Mesenchymal stem cell (in vitro differentiated cells and primary cell): ENCODE results near the gene ERVH48-1.

Source experiments
- DNase-seq: peaks from one replicate; pipeline ENCODE4 v3.0.0-alpha.2; 2013
- H2AFZ ChIP-seq: one replicate; pipeline ENCODE4 v1.6.1; 2013; ENCODE audit warnings: low read depth, mild to moderate bottlenecking, control low read depth, inconsistent platforms, low read length, moderate library complexity
- H2AK5ac ChIP-seq: 2 replicates; pipeline ENCODE4 v1.6.1; 2013; ENCODE audit warnings: low read length, moderate library complexity, mild to moderate bottlenecking, inconsistent platforms; ENCODE audit not compliant: severe bottlenecking
- H2BK120ac ChIP-seq: one replicate; pipeline ENCODE4 v1.6.1; 2013; ENCODE audit warnings: low read depth, mild to moderate bottlenecking, inconsistent platforms, low read length, moderate library complexity
- H2BK12ac ChIP-seq, 2 experiments: one replicate each; pipeline ENCODE4 v1.6.1; 2013; ENCODE audit warnings: inconsistent platforms in 2 of 2, low read length in 2 of 2, mild to moderate bottlenecking in 2 of 2, moderate library complexity in 2 of 2, control low read depth in 1 of 2
- H2BK15ac ChIP-seq: one replicate; pipeline ENCODE4 v1.6.1; 2013; ENCODE audit warnings: mild to moderate bottlenecking, low read depth, inconsistent platforms; ENCODE audit not compliant: poor library complexity, severe bottlenecking
- H2BK5ac ChIP-seq: 2 replicates; pipeline ENCODE4 v1.6.1; 2013; ENCODE audit warnings: low read depth, mild to moderate bottlenecking, low read length, control low read depth, inconsistent platforms; ENCODE audit not compliant: poor library complexity, severe bottlenecking
- H3K14ac ChIP-seq, 2 experiments: one replicate each; pipeline ENCODE4 v1.6.1; 2013; ENCODE audit warnings: inconsistent platforms in 2 of 2, low read length in 2 of 2, control low read depth in 1 of 2, mild to moderate bottlenecking in 1 of 2, moderate library complexity in 1 of 2
- H3K18ac ChIP-seq, 2 experiments: one replicate each; pipeline ENCODE4 v1.6.1; 2013; ENCODE audit warnings: inconsistent platforms in 2 of 2, low read length in 2 of 2, control low read depth in 1 of 2, low read depth in 1 of 2, mild to moderate bottlenecking in 1 of 2
- H3K23ac ChIP-seq, 2 experiments: one replicate each; pipeline ENCODE4 v1.6.1; 2013; ENCODE audit warnings: inconsistent platforms in 2 of 2, low read length in 2 of 2, mild to moderate bottlenecking in 2 of 2, moderate library complexity in 2 of 2, control low read depth in 1 of 2
- H3K27ac ChIP-seq: 2 replicates; pipeline ENCODE4 v1.5.1; 2013; ENCODE audit warnings: mild to moderate bottlenecking, moderate library complexity, low read length, control low read depth, inconsistent platforms; ENCODE audit not compliant: poor library complexity, severe bottlenecking
- H3K27me3 ChIP-seq, 2 experiments: 2 replicates each; pipeline versions ENCODE4 v1.6.1 to v1.7.0; 2013; ENCODE audit warnings: low read length in 2 of 2, mild to moderate bottlenecking in 2 of 2, moderate library complexity in 2 of 2, control low read depth in 1 of 2, inconsistent platforms in 1 of 2; ENCODE audit not compliant: control insufficient read depth in 1 of 2, insufficient read depth in 1 of 2
- H3K36me3 ChIP-seq, 2 experiments: 2 replicates each; pipeline versions ENCODE4 v1.6.1 to v1.7.0; 2013; ENCODE audit warnings: low read length in 2 of 2, control low read depth in 1 of 2, inconsistent platforms in 1 of 2, low read depth in 1 of 2, mild to moderate bottlenecking in 1 of 2; ENCODE audit not compliant: insufficient read depth in 2 of 2, control insufficient read depth in 1 of 2
- H3K4ac ChIP-seq, 2 experiments: one replicate each; pipeline ENCODE4 v1.6.1; 2013; ENCODE audit warnings: inconsistent platforms in 2 of 2, low read length in 2 of 2, mild to moderate bottlenecking in 2 of 2, moderate library complexity in 2 of 2, control low read depth in 1 of 2, low read depth in 1 of 2
- H3K4me1 ChIP-seq: 2 replicates; pipeline ENCODE4 v1.6.1; 2013; ENCODE audit warnings: low read depth, low read length, control low read depth; ENCODE audit not compliant: control insufficient read depth, insufficient read depth
- H3K4me2 ChIP-seq: 2 replicates; pipeline ENCODE4 v1.6.1; 2013; ENCODE audit warnings: low read length, mild to moderate bottlenecking, inconsistent platforms; ENCODE audit not compliant: poor library complexity, severe bottlenecking
- H3K4me3 ChIP-seq, 2 experiments: 2 replicates each; pipeline versions ENCODE4 v1.5.1 to v1.7.0; 2013; ENCODE audit warnings: low read length in 2 of 2, mild to moderate bottlenecking in 2 of 2, control low read depth in 1 of 2, low read depth in 1 of 2; ENCODE audit not compliant: insufficient read depth in 1 of 2
- H3K79me1 ChIP-seq: replicated peaks from 2 replicates; pipeline ENCODE4 v1.6.1; 2013; ENCODE audit warnings: mild to moderate bottlenecking, control low read depth, low read length, inconsistent platforms; ENCODE audit not compliant: poor library complexity, severe bottlenecking
- H3K9ac ChIP-seq: 2 replicates; pipeline ENCODE4 v1.7.0; 2013; ENCODE audit warnings: mild to moderate bottlenecking, low read length, moderate library complexity
- H3K9me3 ChIP-seq: 2 replicates; pipeline ENCODE4 v1.7.0; 2013; ENCODE audit warnings: mild to moderate bottlenecking, low read length; ENCODE audit not compliant: control insufficient read depth
- H4K8ac ChIP-seq: one replicate; pipeline ENCODE4 v1.6.1; 2013; ENCODE audit warnings: inconsistent platforms, mild to moderate bottlenecking, low read length, moderate library complexity
- H4K91ac ChIP-seq: one replicate; pipeline ENCODE4 v1.6.1; 2013; ENCODE audit warnings: mild to moderate bottlenecking, low read length, inconsistent platforms
- WGBS: methylation state at CpG from one replicate; pipeline ENCODE4 v1.1.7; 2013; ENCODE audit warnings: mixed read lengths; 5-methylcytosine and 5-hydroxymethylcytosine counted together

Gene ERVH48-1

GRCh38 chr21:42887326-42887725 lies 38.1 kb downstream of the ERVH48-1 start:
- peak; percentile 28 for DNase-seq
- H4K91ac ChIP-seq, result no peak overlapping the region
- no peak overlapping the region for H3K4me3 ChIP-seq
- no peak overlapping the region for H2BK5ac ChIP-seq
- H3K4ac ChIP-seq, result no peak overlapping the region
- no peak overlapping the region for H3K18ac ChIP-seq
- H3K36me3 ChIP-seq, result peaks cover 0 to 6% of the 10 kb centered on the region in 2 experiments
- H2BK15ac ChIP-seq, result no peak overlapping the region
- no peak overlapping the region for H3K27ac ChIP-seq
- H3K23ac ChIP-seq, result no peak overlapping the region
- H2BK12ac ChIP-seq, result no peak overlapping the region
- 83% methylated on average over 4 of the region's 5 CpGs for WGBS
- H3K4me2 ChIP-seq, result no peak overlapping the region
- no peak overlapping the region for H3K9ac ChIP-seq
- H3K4me1 ChIP-seq, result peaks cover 3% of the 10 kb centered on the region
- no peak overlapping the region for H2AK5ac ChIP-seq
- no peaks in the 10 kb centered on the region for H3K79me1 ChIP-seq
- no peaks in the 10 kb centered on the region for H3K9me3 ChIP-seq
- no peak overlapping the region for H4K8ac ChIP-seq
- no peak overlapping the region for H2BK120ac ChIP-seq
- H3K14ac ChIP-seq, result no peak overlapping the region
- H3K27me3 ChIP-seq, result no peaks in the 10 kb centered on the region
- H2AFZ ChIP-seq, result no peak overlapping the region

GRCh38 chr21:42883921-42884320 lies 41.5 kb downstream of the ERVH48-1 start:
- Histone ChIP-seq H2BK5ac (no peak overlapping the region), H3K4me3 (no peak overlapping the region), H3K79me1 (peaks cover 10% of the 10 kb centered on the region), H3K36me3 (peaks cover 0 to 8% of the 10 kb centered on the region in 2 experiments), H2BK15ac (no peak overlapping the region), H3K23ac (no peak overlapping the region), H3K14ac (no peak overlapping the region), H3K4me1 (peaks cover 3% of the 10 kb centered on the region), H4K91ac (no peak overlapping the region), H3K4ac (no peak overlapping the region), H3K9ac (no peak overlapping the region), H3K27ac (no peak overlapping the region), H2AFZ (no peak overlapping the region), H3K27me3 (no peaks in the 10 kb centered on the region), H4K8ac (no peak overlapping the region), H3K4me2 (no peak overlapping the region), H2AK5ac (no peak overlapping the region), H3K18ac (no peak overlapping the region), H2BK120ac (no peak overlapping the region), H2BK12ac (no peak overlapping the region), H3K9me3 (no peaks in the 10 kb centered on the region)
- no CpG with 5 or more reads among the region's 1 CpG for WGBS
- DNase-seq, result no peak

- Histone ChIP-seq H3K79me1 (peaks cover 17% of the 10 kb centered on the region), H3K27ac (no peak overlapping the region), H3K4ac (no peak overlapping the region), H3K18ac (no peak overlapping the region), H3K36me3 (peaks cover 9 to 17% of the 10 kb centered on the region in 2 experiments), H3K9me3 (no peaks in the 10 kb centered on the region), H3K27me3 (no peaks in the 10 kb centered on the region), H3K9ac (peak overlapping the region; percentile 92), H3K4me1 (peaks cover 3% of the 10 kb centered on the region), H2AFZ (no peak overlapping the region), H2BK5ac (no peak overlapping the region), H2AK5ac (peak overlapping the region; percentile 89), H2BK12ac (no peak overlapping the region), H4K8ac (peak overlapping the region; percentile 88), H3K4me3 (peak overlapping the region in 1 of 2 experiments; percentile 88), H2BK15ac (no peak overlapping the region), H4K91ac (peak overlapping the region; percentile 27), H3K23ac (no peak overlapping the region), H3K14ac (no peak overlapping the region), H3K4me2 (peak overlapping the region; percentile 86), H2BK120ac (no peak overlapping the region)
- no peak for DNase-seq
- 95% methylated on average over 6 of the region's 6 CpGs for WGBS
These were observed 45.1 kb downstream of the ERVH48-1 start for GRCh38 chr21:42880352-42880751.

GRCh38 chr21:42878993-42879787 lies 46.2 kb downstream of the ERVH48-1 start, which contains the start of gene WDR4:
Gene WDR4 (minus strand): TSS chr21:42879539. CDS start chr21:42879495, 44 bp downstream.
- H3K9me3 ChIP-seq, result no peaks in the 10 kb centered on the region
- H2BK12ac ChIP-seq, result no peak within 1 kb of the TSS
- H3K18ac ChIP-seq, result peak within 1 kb of the TSS; percentile 80 to 94
- H3K79me1 ChIP-seq, result peaks cover 18% of the 10 kb centered on the region
- peak within 1 kb of the TSS; percentile 96 for H2BK15ac ChIP-seq
- peak within 1 kb of the TSS; percentile 97 for H3K4me2 ChIP-seq
- H2AFZ ChIP-seq, result peak within 1 kb of the TSS; percentile 46
- peak within 1 kb of the TSS; percentile 88 to 97 for H3K4me3 ChIP-seq
- H3K36me3 ChIP-seq, result peaks cover 13 to 21% of the 10 kb centered on the region in 2 experiments
- H3K14ac ChIP-seq, result peak within 1 kb of the TSS in 1 of 2 experiments; percentile 36
- DNase-seq, result peak; percentile 97
- peak within 1 kb of the TSS; percentile 70 for H3K27ac ChIP-seq
- peak within 1 kb of the TSS; percentile 79 to 81 for H3K4ac ChIP-seq
- peak within 1 kb of the TSS in 1 of 2 experiments; percentile 84 for H3K23ac ChIP-seq
- H2BK120ac ChIP-seq, result peak within 1 kb of the TSS; percentile 54
- H2BK5ac ChIP-seq, result no peak within 1 kb of the TSS
- H2AK5ac ChIP-seq, result no peak within 1 kb of the TSS
- WGBS, result under 1% methylated on average over 79 of the region's 80 CpGs
- peak within 1 kb of the TSS; percentile 87 for H4K8ac ChIP-seq
- peak within 1 kb of the TSS; percentile 92 for H3K9ac ChIP-seq
- no peaks in the 10 kb centered on the region for H3K27me3 ChIP-seq
- H4K91ac ChIP-seq, result peak within 1 kb of the TSS; percentile 93
- peaks cover 3% of the 10 kb centered on the region for H3K4me1 ChIP-seq
